Measurements from ENCODE around the gene RPS16.

DNA sequence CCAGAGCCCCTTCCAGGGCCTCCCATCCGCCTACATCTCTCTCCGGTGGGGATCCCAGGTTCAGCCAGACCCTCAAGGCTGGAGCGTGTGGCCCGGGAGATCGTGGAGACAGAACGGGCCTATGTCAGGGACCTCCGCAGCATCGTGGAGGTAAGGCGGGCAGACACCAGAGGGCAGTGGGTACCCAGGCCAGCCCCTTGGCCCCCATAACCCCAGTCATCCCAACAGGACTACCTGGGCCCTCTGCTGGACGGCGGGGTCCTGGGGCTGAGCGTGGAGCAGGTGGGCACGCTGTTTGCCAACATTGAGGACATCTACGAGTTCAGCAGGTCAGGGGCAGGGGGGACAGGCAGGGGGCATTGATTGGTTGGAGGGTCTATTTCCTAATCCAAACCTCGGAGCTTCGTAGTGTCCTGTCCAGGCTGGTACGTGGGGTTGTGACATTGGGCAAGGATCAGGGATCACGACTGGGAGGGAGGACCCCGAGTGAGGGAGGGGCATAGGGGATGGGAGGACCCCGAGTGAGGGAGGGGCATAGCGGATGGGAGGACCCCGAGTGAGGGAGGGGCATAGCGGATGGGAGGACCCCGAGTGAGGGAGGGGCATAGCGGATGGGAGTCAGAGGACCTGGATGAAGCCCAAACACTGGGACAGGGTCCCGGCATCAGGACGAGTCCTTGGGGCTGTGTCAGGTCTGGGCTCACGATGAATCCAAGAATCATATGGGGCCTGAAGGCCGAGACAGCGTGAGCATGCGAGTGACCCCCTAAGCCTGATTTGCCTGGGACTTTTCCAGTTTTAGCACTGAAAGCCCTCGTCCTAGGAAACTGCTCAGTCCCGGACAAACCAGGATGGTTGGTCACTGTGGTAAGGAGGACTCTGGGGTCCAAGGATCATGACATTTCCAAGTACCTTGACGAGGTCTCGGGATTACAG is 20.4 kb downstream of the RPS16 start:
- TF ChIP-seq, protein P1, sequence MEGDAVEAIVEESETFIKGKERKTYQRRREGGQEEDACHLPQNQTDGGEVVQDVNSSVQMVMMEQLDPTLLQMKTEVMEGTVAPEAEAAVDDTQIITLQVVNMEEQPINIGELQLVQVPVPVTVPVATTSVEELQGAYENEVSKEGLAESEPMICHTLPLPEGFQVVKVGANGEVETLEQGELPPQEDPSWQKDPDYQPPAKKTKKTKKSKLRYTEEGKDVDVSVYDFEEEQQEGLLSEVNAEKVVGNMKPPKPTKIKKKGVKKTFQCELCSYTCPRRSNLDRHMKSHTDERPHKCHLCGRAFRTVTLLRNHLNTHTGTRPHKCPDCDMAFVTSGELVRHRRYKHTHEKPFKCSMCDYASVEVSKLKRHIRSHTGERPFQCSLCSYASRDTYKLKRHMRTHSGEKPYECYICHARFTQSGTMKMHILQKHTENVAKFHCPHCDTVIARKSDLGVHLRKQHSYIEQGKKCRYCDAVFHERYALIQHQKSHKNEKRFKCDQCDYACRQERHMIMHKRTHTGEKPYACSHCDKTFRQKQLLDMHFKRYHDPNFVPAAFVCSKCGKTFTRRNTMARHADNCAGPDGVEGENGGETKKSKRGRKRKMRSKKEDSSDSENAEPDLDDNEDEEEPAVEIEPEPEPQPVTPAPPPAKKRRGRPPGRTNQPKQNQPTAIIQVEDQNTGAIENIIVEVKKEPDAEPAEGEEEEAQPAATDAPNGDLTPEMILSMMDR (IDR thresholded peaks at IDR 0.05), result no peak
- TF ChIP-seq POLR2A (IDR thresholded peaks at IDR 0.05), result no peak
